Fibroblast of lung (primary cell): ENCODE results near the gene GLRA1. TPM values are rescaled to one million over a fixed set of nuclear protein-coding genes. Genes with fewer than 3 reads are reported as not detected.
A peak's percentile ranks its signal among the peaks of the same experiment; 100 is the strongest.

Experiments
- DNase-seq, 2 donors: peaks; one replicate each; pipeline versions ENCODE4 v3.0.0 to v3.0.0-alpha.2; 2010; ENCODE audit warnings: low read depth in 2 of 2
- H2AFZ ChIP-seq: 2 replicates; pipeline ENCODE4 v1.5.1; 2012; ENCODE audit warnings: low read length, control low read depth, inconsistent platforms
- H3K27ac ChIP-seq: 2 replicates; pipeline ENCODE4 v1.5.1; 2011; ENCODE audit warnings: low read length, control low read depth; ENCODE audit not compliant: insufficient read depth
- H3K27me3 ChIP-seq: 2 replicates; pipeline ENCODE4 v1.5.1; 2011; ENCODE audit warnings: mild to moderate bottlenecking, low read length; ENCODE audit not compliant: control insufficient read depth, insufficient read depth
- H3K36me3 ChIP-seq: 2 replicates; pipeline ENCODE4 v1.5.1; 2011; ENCODE audit warnings: low read length; ENCODE audit not compliant: control insufficient read depth, insufficient read depth
- H3K4me1 ChIP-seq: 2 replicates; pipeline ENCODE4 v1.5.1; 2011; ENCODE audit warnings: low read length; ENCODE audit not compliant: control insufficient read depth, insufficient read depth; ENCODE audit errors: extremely low read depth
- H3K4me2 ChIP-seq: 2 replicates; pipeline ENCODE4 v1.5.1; 2011; ENCODE audit warnings: low read length, control low read depth; ENCODE audit not compliant: insufficient read depth; ENCODE audit errors: extremely low read depth
- H3K4me3 ChIP-seq, 4 experiments: fragments of 200-600 bp in 1 of 4; sonication (generic) in 1 of 4; replicated peaks in 1 of 4; 2 replicates each; pipeline ENCODE4 v1.5.1; 2011 to 2016; ENCODE audit warnings: low read length in 4 of 4, low read depth in 3 of 4, mild to moderate bottlenecking in 3 of 4, control low read depth in 2 of 4, inconsistent platforms in 1 of 4, mixed read lengths in 1 of 4; ENCODE audit not compliant: insufficient read depth in 1 of 4; ENCODE audit errors: control extremely low read depth in 1 of 4
- H3K79me2 ChIP-seq: 2 replicates; pipeline ENCODE4 v1.5.1; 2012; ENCODE audit warnings: mild to moderate bottlenecking, low read length, inconsistent platforms; ENCODE audit not compliant: control insufficient read depth, insufficient read depth
- H3K9ac ChIP-seq: 2 replicates; pipeline ENCODE4 v1.5.1; 2011; ENCODE audit warnings: mild to moderate bottlenecking, low read length, control low read depth; ENCODE audit not compliant: insufficient read depth
- H3K9me3 ChIP-seq: 2 replicates; pipeline ENCODE4 v1.5.1; 2012; ENCODE audit warnings: low read depth, low read length; ENCODE audit not compliant: control insufficient read depth, insufficient read depth
- H4K20me1 ChIP-seq: 2 replicates; pipeline ENCODE4 v1.5.1; 2011; ENCODE audit warnings: low read length; ENCODE audit not compliant: control insufficient read depth, insufficient read depth; ENCODE audit errors: extremely low read depth
- CTCF ChIP-seq, 2 donors: IDR thresholded peaks in 1 of 2; conservative IDR thresholded peaks in 1 of 2; 1 replicate in 1 of 2; 2 replicates in 1 of 2; pipeline ENCODE4 v1.5.1; 2011 to 2012; ENCODE audit warnings: low read length in 2 of 2, control low read depth in 1 of 2, inconsistent platforms in 1 of 2, low read depth in 1 of 2, mild to moderate bottlenecking in 1 of 2
- EZH2 ChIP-seq: IDR thresholded peaks from 2 replicates; pipeline ENCODE4 v1.5.1; 2012; ENCODE audit warnings: low read length, control low read depth, mild to moderate bottlenecking; ENCODE audit errors: missing control alignments
- polyA plus RNA-seq, 2 donors: library from polyadenylated mRNA; depleted of rRNA in 1 of 2; stranded (reverse) in 1 of 2; unstranded in 1 of 2; fragments of >200 nt; gene quantifications; 2 replicates each; pipeline ENCODE4 v1.2.1, GENCODE V29; 2011 to 2012; ENCODE audit warnings: missing spikeins in 1 of 2
- total RNA-seq: library from RNA; depleted of rRNA; stranded (reverse); fragments of >200 nt; gene quantifications from 2 replicates; pipeline ENCODE4 v1.2.1, GENCODE V29; 2014

GLRA1 gene
- total and polyA plus RNA-seq, 2 donors (not counting 1 experiment from before 2014, with no cell fraction given): not detected

- DNase-seq: peak; percentile 81 to 87
- H3K4me2 ChIP-seq: no peak overlapping the region
- H3K9me3 ChIP-seq: no peaks in the 10 kb centered on the region
- TF ChIP-seq CTCF (conservative IDR thresholded peaks at IDR 0.05 in 1 of 2, IDR thresholded peaks at IDR 0.05 in 1 of 2; ENCODE audit: low read depth in 1 of 2, low read length in 2 of 2): no peak
- no peak for TF ChIP-seq EZH2
- H4K20me1 ChIP-seq: no peaks in the 10 kb centered on the region
- no peak overlapping the region for H2AFZ ChIP-seq
- H3K36me3 ChIP-seq: peaks cover 4% of the 10 kb centered on the region
- H3K9ac ChIP-seq: no peak overlapping the region
- no peak overlapping the region for H3K27ac ChIP-seq
- H3K4me1 ChIP-seq: no peaks in the 10 kb centered on the region
- H3K79me2 ChIP-seq: peaks cover 4% of the 10 kb centered on the region
- no peak overlapping the region for H3K4me3 ChIP-seq
- no peaks in the 10 kb centered on the region for H3K27me3 ChIP-seq
Observed at GRCh38 chr5:151811593-151812321, 112.9 kb downstream of the GLRA1 start.

GRCh38 chr5:151810897-151811296, 113.8 kb downstream of the GLRA1 start:
- H2AFZ ChIP-seq: no peak overlapping the region
- H3K4me2 ChIP-seq: no peak overlapping the region
- H3K27ac ChIP-seq: no peak overlapping the region
- no peaks in the 10 kb centered on the region for H3K9me3 ChIP-seq
- H3K4me1 ChIP-seq: no peaks in the 10 kb centered on the region
- no peak overlapping the region for H3K4me3 ChIP-seq
- peaks cover 4% of the 10 kb centered on the region for H3K36me3 ChIP-seq
- H3K9ac ChIP-seq: no peak overlapping the region
- peaks cover 4% of the 10 kb centered on the region for H3K79me2 ChIP-seq
- H4K20me1 ChIP-seq: no peaks in the 10 kb centered on the region
- peak in 1 of 2 donors; percentile 33 for DNase-seq
- no peaks in the 10 kb centered on the region for H3K27me3 ChIP-seq
- TF ChIP-seq CTCF (conservative IDR thresholded peaks at IDR 0.05 in 1 of 2, IDR thresholded peaks at IDR 0.05 in 1 of 2; ENCODE audit: low read depth in 1 of 2, low read length in 2 of 2): no peak
- TF ChIP-seq EZH2: no peak

GRCh38 chr5:151810449-151810848, 114.2 kb downstream of the GLRA1 start:
- no peaks in the 10 kb centered on the region for H3K9me3 ChIP-seq
- no peak overlapping the region for H3K27ac ChIP-seq
- H3K4me1 ChIP-seq: peaks cover 2% of the 10 kb centered on the region
- TF ChIP-seq EZH2 (no peak), CTCF (conservative IDR thresholded peaks at IDR 0.05 in 1 of 2, IDR thresholded peaks at IDR 0.05 in 1 of 2; ENCODE audit: low read depth in 1 of 2, low read length in 2 of 2) (no peak)
- no peak overlapping the region for H3K4me3 ChIP-seq
- no peak for DNase-seq
- H2AFZ ChIP-seq: no peak overlapping the region
- H3K27me3 ChIP-seq: no peaks in the 10 kb centered on the region
- no peaks in the 10 kb centered on the region for H4K20me1 ChIP-seq
- peaks cover 4% of the 10 kb centered on the region for H3K79me2 ChIP-seq
- H3K4me2 ChIP-seq: no peak overlapping the region
- peaks cover 6% of the 10 kb centered on the region for H3K36me3 ChIP-seq
- no peak overlapping the region for H3K9ac ChIP-seq
